Ishikawa (cell line): ENCODE results near the gene IER5.

ENCODE experiments used
- EP300 ChIP-seq: IDR thresholded peaks from 2 replicates; pipeline ENCODE4 v1.6.1; 2012; ENCODE audit warnings: borderline replicate concordance
- FOXM1 ChIP-seq: IDR thresholded peaks from 2 replicates; pipeline ENCODE4 v1.6.1; 2012; ENCODE audit warnings: low read depth, borderline replicate concordance
- TAF1 ChIP-seq: IDR thresholded peaks from 2 replicates; pipeline ENCODE4 v1.6.1; 2012; ENCODE audit warnings: low read depth, mild to moderate bottlenecking
- TCF12 ChIP-seq: IDR thresholded peaks from 2 replicates; pipeline ENCODE4 v1.6.1; 2012; ENCODE audit warnings: low read depth
- ZBTB7A ChIP-seq: IDR thresholded peaks from 2 replicates; pipeline ENCODE4 v1.6.1; 2012; ENCODE audit warnings: low read depth
- TF ChIP-seq, protein P1 (sequence below): IDR thresholded peaks from 2 replicates; pipeline ENCODE4 v1.6.1; 2012

DNA sequence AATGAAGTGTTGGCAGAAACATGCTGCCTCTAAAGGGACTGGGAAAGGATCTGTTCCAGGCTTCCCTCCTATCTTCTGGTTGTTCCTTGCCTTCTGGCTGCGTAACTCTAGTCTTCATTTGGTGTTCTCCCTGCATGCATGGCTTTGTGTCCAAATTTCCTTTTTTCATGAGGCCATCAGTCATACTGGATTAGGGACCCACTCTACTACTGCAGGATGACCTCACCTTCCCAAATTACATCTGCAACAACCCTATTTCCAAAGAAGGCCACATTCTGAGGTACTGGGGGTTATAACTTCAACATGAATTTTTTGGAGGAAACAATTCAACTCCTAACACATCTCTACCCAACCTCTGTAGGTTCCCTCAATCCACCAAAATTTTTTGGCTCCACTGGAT, 28.4 kb upstream of the IER5 start:
- no peak for TF ChIP-seq FOXM1
- TF ChIP-seq EP300, result no peak
- no peak for TF ChIP-seq TAF1
- no peak for TF ChIP-seq TCF12
- TF ChIP-seq ZBTB7A, result no peak
- TF ChIP-seq, protein P1, sequence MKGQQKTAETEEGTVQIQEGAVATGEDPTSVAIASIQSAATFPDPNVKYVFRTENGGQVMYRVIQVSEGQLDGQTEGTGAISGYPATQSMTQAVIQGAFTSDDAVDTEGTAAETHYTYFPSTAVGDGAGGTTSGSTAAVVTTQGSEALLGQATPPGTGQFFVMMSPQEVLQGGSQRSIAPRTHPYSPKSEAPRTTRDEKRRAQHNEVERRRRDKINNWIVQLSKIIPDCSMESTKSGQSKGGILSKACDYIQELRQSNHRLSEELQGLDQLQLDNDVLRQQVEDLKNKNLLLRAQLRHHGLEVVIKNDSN, result no peak
